ENCODE measurements around the gene PIGV.

GRCh38 chr1:26771285-26771642, 16.5 kb upstream of the PIGV start:
- no peak for TF ChIP-seq CTCF (optimal IDR thresholded peaks at IDR 0.05 in 1 of 3, IDR thresholded peaks at IDR 0.05 in 1 of 3, conservative IDR thresholded peaks at IDR 0.05 in 1 of 3; ENCODE audit: extremely low read depth in 1 of 3, insufficient read depth in 2 of 3, low read length in 3 of 3)
- TF ChIP-seq EZH2 (IDR thresholded peaks at IDR 0.05; ENCODE audit: low read length), result no peak
